Vagina (tissue), 2 donors: Measurements from ENCODE around the gene DHRSX.

ENCODE experiments used
- CTCF ChIP-seq, 3 experiments: fragments of 450-650 bp in 2 of 3; fragments of 200-600 bp in 1 of 3; sonication (generic) in 1 of 3; IDR thresholded peaks; one replicate each; pipeline ENCODE4 v1.5.1; 2017 to 2019; ENCODE audit warnings: antibody characterized with exemption in 3 of 3, mild to moderate bottlenecking in 2 of 3, moderate library complexity in 2 of 3
- POLR2A ChIP-seq, 2 donors: fragments of 450-650 bp; IDR thresholded peaks; one replicate each; pipeline ENCODE4 v1.6.1; 2017; ENCODE audit warnings: antibody characterized with exemption in 2 of 2, mild to moderate bottlenecking in 2 of 2, moderate library complexity in 2 of 2
- POLR2AphosphoS5 ChIP-seq, 2 donors: sonication (generic); formaldehyde crosslinking; IDR thresholded peaks; one replicate each; pipeline ENCODE4 v1.9.0; 2017; ENCODE audit warnings: antibody characterized with exemption in 2 of 2, mild to moderate bottlenecking in 2 of 2, low read depth in 1 of 2; ENCODE audit not compliant: insufficient read depth in 1 of 2

GRCh38 chrX:2507196-2507595, 6.4 kb upstream of the DHRSX start:
- TF ChIP-seq POLR2A (IDR thresholded peaks at IDR 0.05) (no peak), CTCF (IDR thresholded peaks at IDR 0.05) (no peak), POLR2AphosphoS5 (IDR thresholded peaks at IDR 0.05; ENCODE audit: insufficient read depth in 1 of 2, low read depth in 1 of 2) (no peak)
